M059J (cell line): ENCODE data around the gene FAM13A. TPM values are rescaled to one million over a fixed set of nuclear protein-coding genes. Genes with fewer than 3 reads are reported as not detected.
"Not testable (repeated sequence)": the region's sequence is repeated elsewhere in the genome, so short reads cannot be mapped to it uniquely, and the experiment has no call there.

Experiments used
- DNase-seq: peaks from one replicate; pipeline ENCODE4 v3.0.0-alpha.2; 2012; ENCODE audit warnings: low read depth
- total RNA-seq: library from RNA; depleted of rRNA; stranded (reverse); fragments of >200 nt; shearing (Covaris generic); gene quantifications from 2 replicates; pipeline ENCODE4 v1.2.3, GENCODE V29; 2014; rRNA removed

FAM13A gene
- 9.2 and 9.7 TPM in 2 replicates for total RNA-seq

- peak; percentile 93 for DNase-seq
Observed at GRCh38 chr4:89056953-89057398, at the start of gene FAM13A. FAM13A (minus strand) TSS chr4:89057185; CDS start chr4:89056964, 221 bp downstream.

- DNase-seq: no peak
Observed at GRCh38 chr4:89105726-89106125, 48.7 kb upstream of the FAM13A start.

GRCh38 chr4:89101256-89102161 is 44.5 kb upstream of the FAM13A start:
- DNase-seq: no peak

GRCh38 chr4:89100853-89101252 is 43.9 kb upstream of the FAM13A start:
- no peak for DNase-seq

GRCh38 chr4:89099471-89099870 is 42.5 kb upstream of the FAM13A start:
- DNase-seq: no peak

GRCh38 chr4:89099034-89099433 is 42.0 kb upstream of the FAM13A start:
- no peak for DNase-seq

GRCh38 chr4:89078300-89078699 is 21.3 kb upstream of the FAM13A start:
- DNase-seq: no peak

GRCh38 chr4:89077761-89078160 is 20.8 kb upstream of the FAM13A start:
- no peak for DNase-seq

- DNase-seq: no peak
Observed at GRCh38 chr4:89072921-89073320, 15.9 kb upstream of the FAM13A start.

- no peak for DNase-seq
Observed at GRCh38 chr4:89071311-89071710, 14.3 kb upstream of the FAM13A start.

GRCh38 chr4:89070041-89070440 is 13.1 kb upstream of the FAM13A start:
- DNase-seq: no peak

- DNase-seq: no peak
Observed at GRCh38 chr4:89069481-89069880, 12.5 kb upstream of the FAM13A start.

GRCh38 chr4:89067417-89067816 is 10.4 kb upstream of the FAM13A start:
- DNase-seq: peak; percentile 12

- peak; percentile 9 for DNase-seq
Observed at GRCh38 chr4:89064848-89065247, 7.9 kb upstream of the FAM13A start.

GRCh38 chr4:89057844-89058243 is 859 bp upstream of the FAM13A start:
- not testable (repeated sequence) for DNase-seq

GRCh38 chr4:89056292-89056952 is 563 bp downstream of the FAM13A start:
- no peak for DNase-seq

- no peak for DNase-seq
Observed at GRCh38 chr4:89055157-89056080, 1.6 kb downstream of the FAM13A start.

GRCh38 chr4:89054627-89055026 is 2.4 kb downstream of the FAM13A start:
- no peak for DNase-seq

GRCh38 chr4:89049853-89050252 is 7.1 kb downstream of the FAM13A start:
- DNase-seq: no peak

GRCh38 chr4:89048906-89049601 is 7.9 kb downstream of the FAM13A start:
- DNase-seq: no peak
